ENCODE data around the gene SND1. TPM values are rescaled to one million over a fixed set of nuclear protein-coding genes. Genes with fewer than 3 reads are reported as not detected.

The SND1 gene
- total and polyA plus RNA-seq, 2 of the 4 experiments (the other 2 are of a cell fraction) = 154 to 294 TPM

- intact Hi-C loops (cut with micrococcal nuclease) (no loop called here), in situ Hi-C loops (cut with MboI; ENCODE audit: low sequenced_read_pairs) (no loop called here), dilution Hi-C loops (cut with HindIII; ENCODE audit: low sequenced_read_pairs, unreplicated experiment) (no loop called here)
- no TSS peak for BruUV-seq (replicated peaks)
- H3K4me3 ChIP-seq (ENCODE audit: insufficient read depth, low read depth, low read length) = no peak overlapping the region
- no peaks in the 10 kb centered on the region for H3K27me3 ChIP-seq (ENCODE audit: control insufficient read depth, insufficient read depth, low read length)
- no peak overlapping the region for H2BK120ac ChIP-seq (ENCODE audit: low read depth, low read length)
- no CpG with 5 or more reads among the region's 3 CpGs for WGBS, 2 experiments (ENCODE audit: extremely low coverage in 2 of 2, insufficient read length in 1 of 2)
- ChIA-PET POLR2A (ENCODE audit: unreplicated experiment) (no interaction called here), CTCF (interaction anchor here (0.9 kb wide), 1 partner anchor 10 kb away, joined by 3 read pairs; no protein-coding TSS in a partner anchor)
- H2BK15ac ChIP-seq (ENCODE audit: low read depth, low read length) = no peak overlapping the region
- H3K18ac ChIP-seq (ENCODE audit: low read depth, low read length) = no peak overlapping the region
- H3K4me1 ChIP-seq (ENCODE audit: control insufficient read depth, insufficient read depth, low read length) = peaks cover 14% of the 10 kb centered on the region
- H3K36me3 ChIP-seq (ENCODE audit: control insufficient read depth, insufficient read depth, low read length) = peaks cover 6% of the 10 kb centered on the region
- TF ChIP-seq FOS (IDR thresholded peaks at IDR 0.05; ENCODE audit: low read depth, low read length) = no peak
- TF ChIP-seq, protein P1, sequence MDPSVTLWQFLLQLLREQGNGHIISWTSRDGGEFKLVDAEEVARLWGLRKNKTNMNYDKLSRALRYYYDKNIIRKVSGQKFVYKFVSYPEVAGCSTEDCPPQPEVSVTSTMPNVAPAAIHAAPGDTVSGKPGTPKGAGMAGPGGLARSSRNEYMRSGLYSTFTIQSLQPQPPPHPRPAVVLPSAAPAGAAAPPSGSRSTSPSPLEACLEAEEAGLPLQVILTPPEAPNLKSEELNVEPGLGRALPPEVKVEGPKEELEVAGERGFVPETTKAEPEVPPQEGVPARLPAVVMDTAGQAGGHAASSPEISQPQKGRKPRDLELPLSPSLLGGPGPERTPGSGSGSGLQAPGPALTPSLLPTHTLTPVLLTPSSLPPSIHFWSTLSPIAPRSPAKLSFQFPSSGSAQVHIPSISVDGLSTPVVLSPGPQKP (IDR thresholded peaks at IDR 0.05; ENCODE audit: borderline replicate concordance, low read depth, low read length) = no peak
- no peak for TF ChIP-seq MAFK (IDR thresholded peaks at IDR 0.05; ENCODE audit: low read depth, low read length)
- no peak for TF ChIP-seq POLR2A (IDR thresholded peaks at IDR 0.05; ENCODE audit: low read depth, low read length)
- no peak overlapping the region; the same call in 1 of the 2 replicates for H4K5ac ChIP-seq (ENCODE audit: low read depth, low read length)
- peak overlapping the region; percentile 46 for H2BK5ac ChIP-seq (ENCODE audit: low read depth, low read length, poor library complexity, severe bottlenecking)
- H4K8ac ChIP-seq (ENCODE audit: low read depth in 2 of 2, low read length in 2 of 2) = peak overlapping the region in 1 of 2 experiments; percentile 57; a peak in 2 of 4 replicates
- no peak for DNase-seq
- peaks cover 12 to 77% of the 10 kb centered on the region in 2 experiments for H3K79me1 ChIP-seq (ENCODE audit: low read depth in 1 of 2, low read length in 2 of 2)
- no peak overlapping the region for H3K56ac ChIP-seq (ENCODE audit: extremely low read depth, insufficient read depth, low read length)
- H2BK20ac ChIP-seq (ENCODE audit: low read depth, low read length) = peak overlapping the region; percentile 20; the same call in 1 of the 2 replicates
- H2AK5ac ChIP-seq (ENCODE audit: low read depth, low read length) = peak overlapping the region; percentile 27
- H3K9me1 ChIP-seq (ENCODE audit: insufficient read depth, low read length) = peaks cover 19% of the 10 kb centered on the region
- H2AK9ac ChIP-seq (replicated peaks; ENCODE audit: low read depth, low read length, poor library complexity) = no peak overlapping the region
- H3K4ac ChIP-seq (ENCODE audit: low read depth, low read length) = peak overlapping the region; percentile 50
- H2AFZ ChIP-seq (replicated peaks; ENCODE audit: low read length, poor library complexity) = no peak overlapping the region
- peak overlapping the region; percentile 90 for H3K23ac ChIP-seq (ENCODE audit: low read depth, low read length)
- 0 out of 2 replicates have a peak overlapping the region, but pooled peaks have one; percentile 6 for H4K91ac ChIP-seq (ENCODE audit: insufficient read depth, low read depth, low read length)
- H3K9me3 ChIP-seq (ENCODE audit: control insufficient read depth, insufficient read depth, low read length) = no peaks in the 10 kb centered on the region
- H3K27ac ChIP-seq (ENCODE audit: insufficient read depth, low read length) = peak overlapping the region; percentile 33; the same call in 1 of the 2 replicates
- ATAC-seq (ENCODE audit: low read depth) = peak; percentile 62
- H3K9ac ChIP-seq (ENCODE audit: low read depth, low read length) = peak overlapping the region; percentile 3
- no peak overlapping the region for H3K4me2 ChIP-seq (ENCODE audit: low read depth, low read length)
- H4K20me1 ChIP-seq (ENCODE audit: insufficient read depth, low read length) = peaks cover 47% of the 10 kb centered on the region
- peak overlapping the region; percentile 50; the same call in 1 of the 2 replicates for H3K14ac ChIP-seq (replicated peaks; ENCODE audit: low read depth, low read length)
Measured at GRCh38 chr7:127673902-127674301, 21.9 kb downstream of the SND1 start.
